COLO829 (cell line): ENCODE results near the gene ALG12.
"Not testable (repeated sequence)": the region's sequence is repeated elsewhere in the genome, so short reads cannot be mapped to it uniquely, and the experiment has no call there.

Source experiments
- DNase-seq: peaks from one replicate; pipeline ENCODE4 v3.0.0; 2012; ENCODE audit warnings: low spot score

Gene ALG12

DNA sequence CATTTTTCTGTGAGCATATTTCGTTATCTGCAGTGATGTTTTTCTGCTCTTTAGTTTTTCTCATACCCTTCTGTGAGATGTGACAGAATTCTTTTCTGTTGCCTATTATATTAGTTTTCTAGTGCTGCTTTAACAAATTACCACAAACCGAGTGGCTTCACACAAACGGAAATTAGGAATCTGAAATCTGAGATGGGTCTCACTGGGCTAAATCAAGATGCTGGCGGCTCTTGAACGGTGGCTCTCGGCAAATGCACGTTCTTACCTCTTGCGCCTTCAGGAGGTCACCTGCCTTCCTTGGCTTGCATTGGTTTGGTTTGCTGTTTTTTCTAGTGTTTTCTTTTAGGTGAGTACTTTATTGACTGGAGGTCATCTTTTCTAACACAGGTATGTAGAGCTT, 51.6 kb downstream of the ALG12 start:
- no peak for DNase-seq

GRCh38 chr22:49866134-49866533, 52.1 kb downstream of the ALG12 start:
- no peak for DNase-seq

GRCh38 chr22:49865156-49865555, 53.1 kb downstream of the ALG12 start:
- no peak for DNase-seq

DNA sequence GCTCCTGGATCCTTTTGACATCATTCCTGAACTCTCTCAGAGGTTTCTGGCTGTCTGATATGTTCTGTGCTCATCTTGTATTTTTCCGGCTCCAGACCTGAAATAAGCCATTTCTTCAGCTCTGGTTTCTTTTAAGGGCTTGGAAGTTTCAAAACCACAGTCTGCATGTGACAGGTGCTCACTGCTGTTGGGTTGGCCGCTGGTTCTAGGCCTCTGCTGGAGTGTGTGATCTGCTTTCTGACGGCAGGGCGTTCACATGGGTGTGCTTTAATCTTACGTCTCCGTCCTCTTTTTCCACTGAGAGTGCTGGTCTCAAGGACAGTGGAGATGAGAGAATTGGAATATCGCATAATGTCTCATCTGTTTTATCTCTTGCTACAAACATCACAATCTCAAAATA, 54.3 kb downstream of the ALG12 start:
- DNase-seq: no peak

DNA sequence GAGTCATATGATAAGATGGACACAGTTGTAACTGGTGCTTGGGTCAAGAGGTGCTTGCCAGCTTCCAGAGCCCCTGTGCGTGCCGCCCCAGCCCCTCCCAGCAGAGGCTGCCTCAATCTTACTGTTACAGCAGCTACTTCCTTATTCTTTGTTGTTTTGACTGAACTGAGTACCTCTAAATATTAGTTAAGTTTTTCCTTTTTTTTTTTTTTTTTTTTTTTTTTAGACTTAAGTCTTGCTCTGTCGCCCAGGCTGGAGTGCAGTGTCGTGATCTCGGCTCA, 55.8 kb downstream of the ALG12 start:
- peak; percentile 51 for DNase-seq

- DNase-seq: no peak
Observed at GRCh38 chr22:49861642-49862495, 56.4 kb downstream of the ALG12 start.

DNA sequence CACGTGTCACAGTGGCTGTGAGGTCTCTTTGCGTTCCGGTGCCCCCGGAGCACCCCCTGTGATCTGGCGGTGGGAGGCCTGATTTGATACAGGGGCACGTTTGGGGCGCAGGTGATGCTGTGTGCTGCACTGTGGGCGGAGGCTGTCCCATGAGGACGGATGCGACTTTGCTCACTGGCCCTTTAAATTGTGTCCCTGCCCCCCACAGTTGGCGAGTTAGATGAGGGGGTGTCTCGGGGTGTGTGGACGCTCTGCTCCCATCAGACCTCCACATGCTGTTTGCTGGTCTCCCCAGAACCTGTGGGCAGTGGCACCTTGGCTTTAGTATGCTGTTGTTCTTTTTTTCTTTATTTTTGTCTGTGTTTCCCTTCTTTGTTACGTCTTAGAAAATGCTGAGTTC, 59.4 kb downstream of the ALG12 start:
- no peak for DNase-seq

DNA sequence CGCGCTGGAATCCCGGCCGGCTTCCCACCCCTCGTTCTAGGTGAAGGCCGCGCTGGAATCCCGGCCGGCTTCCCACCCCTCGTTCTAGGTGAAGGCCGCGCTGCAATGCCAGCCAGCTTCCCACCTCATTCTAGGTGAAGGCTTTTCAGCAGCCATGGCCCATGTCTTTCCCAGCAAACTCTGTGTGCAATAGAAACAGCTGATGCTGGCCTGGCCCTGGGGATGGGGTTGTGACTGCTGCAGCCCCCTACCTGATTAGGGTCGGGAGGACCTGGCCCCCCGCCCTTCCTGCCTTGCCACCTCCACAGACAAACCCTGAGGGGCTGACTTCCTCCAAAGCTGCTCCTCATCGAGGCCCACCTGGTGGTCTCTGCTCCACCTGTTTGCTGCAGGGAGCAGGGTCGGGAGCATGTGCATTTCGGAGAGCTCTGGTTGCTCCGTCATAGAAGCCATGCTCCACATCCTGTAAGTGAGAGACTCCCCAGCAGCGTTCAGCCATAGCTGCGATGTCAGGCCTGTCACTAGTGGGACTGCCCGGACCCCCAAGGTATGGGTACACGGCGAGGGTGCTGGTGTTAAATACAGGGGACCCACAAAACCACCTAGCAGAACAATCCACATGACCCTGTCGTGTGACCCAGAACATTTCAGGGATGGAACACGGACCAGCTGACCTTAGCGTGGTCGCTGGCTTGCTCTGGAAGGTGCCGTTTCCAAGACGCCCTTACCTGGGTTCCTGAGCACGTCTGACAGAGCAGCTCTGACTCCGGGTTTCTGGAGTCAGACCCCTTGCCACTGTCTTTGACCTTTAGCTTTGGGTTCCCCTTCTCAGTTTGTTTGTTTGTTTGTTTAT, 61.2 kb downstream of the ALG12 start:
- no peak for DNase-seq

- DNase-seq: no peak
Observed at GRCh38 chr22:49856343-49856742, 61.9 kb downstream of the ALG12 start.

DNA sequence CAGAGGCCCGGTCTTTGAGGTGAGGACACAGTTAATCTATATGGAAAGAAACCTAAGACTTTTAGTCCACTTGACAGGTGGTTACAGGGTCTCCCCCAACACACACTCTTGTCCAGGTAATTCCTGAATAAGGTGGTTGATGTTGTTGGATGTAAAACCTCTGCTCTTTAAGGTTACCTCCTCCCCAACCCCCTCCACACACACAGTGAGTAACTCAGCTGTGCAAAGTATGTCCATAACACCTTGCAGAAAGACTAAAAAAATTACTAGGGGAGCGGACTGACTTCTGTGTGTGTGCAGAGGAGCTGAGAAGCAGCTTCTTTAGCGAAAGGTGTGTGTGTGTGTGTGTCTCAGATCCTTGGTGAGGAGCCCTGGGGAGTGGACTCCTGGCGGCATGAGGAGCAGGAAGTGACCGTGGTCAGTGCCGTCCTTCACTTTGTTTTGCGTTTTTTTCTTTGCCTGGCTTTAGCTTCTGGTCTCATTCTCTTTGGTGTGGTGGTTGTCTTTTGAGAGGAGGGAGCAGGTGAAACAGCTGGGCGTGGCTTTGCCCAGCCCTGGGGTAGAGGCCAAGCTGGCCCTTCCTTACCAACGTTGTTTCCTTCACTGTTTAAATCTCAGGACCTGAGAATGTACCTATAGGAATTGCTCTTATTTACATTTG, 62.9 kb downstream of the ALG12 start:
- no peak for DNase-seq

DNA sequence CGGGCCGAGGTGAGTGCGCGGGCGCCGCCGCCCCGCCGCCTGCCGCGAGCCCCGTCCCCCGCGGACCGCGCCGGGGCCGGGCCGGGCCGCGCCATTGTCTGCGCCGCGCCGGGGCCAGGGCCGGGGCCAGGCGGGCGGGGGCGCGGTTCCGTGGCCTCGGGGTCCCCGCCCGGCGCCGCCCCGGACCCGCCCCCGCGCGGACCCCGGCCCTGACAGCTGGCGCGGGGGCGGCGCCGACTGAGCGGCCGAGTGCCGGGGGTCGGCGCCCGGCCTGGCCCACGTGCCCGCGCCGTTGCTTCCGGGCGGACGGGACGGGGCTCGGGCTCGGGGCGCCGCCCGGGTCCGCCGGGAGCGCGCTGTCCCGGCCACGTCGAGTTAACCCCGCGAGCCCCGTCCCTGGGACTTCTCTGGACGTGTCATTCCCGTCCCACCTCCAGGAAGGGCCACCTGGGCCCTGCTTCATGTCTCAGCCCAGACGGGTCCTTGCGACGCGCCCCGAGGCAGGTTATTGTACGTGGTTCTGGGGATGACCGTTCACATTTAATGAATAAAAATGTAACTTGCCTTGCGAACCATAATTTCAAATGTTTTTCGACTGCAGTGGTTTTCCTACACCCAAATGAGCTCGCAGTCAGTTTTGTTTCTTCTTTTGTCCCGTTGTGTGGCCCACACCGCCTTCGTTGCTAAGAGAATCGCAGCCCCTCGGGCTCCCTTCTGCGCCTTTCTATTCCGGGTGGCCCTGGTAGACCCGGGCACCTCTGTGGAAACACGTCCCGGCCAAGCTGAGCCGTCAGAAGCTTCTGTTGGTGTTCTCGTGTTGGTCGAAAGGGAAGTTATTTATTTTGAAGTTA, 64.0 kb downstream of the ALG12 start:
- no peak for DNase-seq

- DNase-seq: peak; percentile 98
Observed at GRCh38 chr22:49852898-49853894, 65.0 kb downstream of the ALG12 start, which contains the start of gene ZBED4. Gene ZBED4 (plus strand): TSS chr22:49853844. CDS start chr22:49883663, 29,819 bp downstream.

- not testable (repeated sequence) for DNase-seq
Observed at GRCh38 chr22:49852568-49852897, 65.7 kb downstream of the ALG12 start.

- no peak for DNase-seq
Observed at GRCh38 chr22:49850959-49851802, 67.1 kb downstream of the ALG12 start.
